ENCODE measurements around the gene PLPP1.

The PLPP1 gene

GRCh38 chr5:55502759-55503158 lies 32.0 kb downstream of the PLPP1 start:
- no peak for DNase-seq

GRCh38 chr5:55498457-55498856 lies 36.3 kb downstream of the PLPP1 start:
- DNase-seq, result no peak

GRCh38 chr5:55497712-55498111 lies 37.1 kb downstream of the PLPP1 start:
- peak in 1 of 2 experiments; percentile 56 for DNase-seq

GRCh38 chr5:55495216-55495615 lies 39.5 kb downstream of the PLPP1 start:
- DNase-seq, result no peak

- DNase-seq, result no peak
Observed at GRCh38 chr5:55492449-55492848, 42.3 kb downstream of the PLPP1 start.

- DNase-seq, result no peak
Observed at GRCh38 chr5:55485073-55485472, 49.7 kb downstream of the PLPP1 start.

- DNase-seq, result no peak
Observed at GRCh38 chr5:55484531-55484930, 50.2 kb downstream of the PLPP1 start.

GRCh38 chr5:55483885-55484284 lies 50.9 kb downstream of the PLPP1 start:
- DNase-seq, result no peak

GRCh38 chr5:55481293-55481855 lies 53.4 kb downstream of the PLPP1 start:
- DNase-seq, result peak; percentile 78 to 90

GRCh38 chr5:55480781-55481180 lies 54.0 kb downstream of the PLPP1 start:
- no peak for DNase-seq

GRCh38 chr5:55472642-55473041 lies 62.1 kb downstream of the PLPP1 start:
- no peak for DNase-seq

GRCh38 chr5:55471468-55471867 lies 63.3 kb downstream of the PLPP1 start:
- DNase-seq, result no peak

- DNase-seq, result no peak
Observed at GRCh38 chr5:55470282-55470681, 64.5 kb downstream of the PLPP1 start.

GRCh38 chr5:55469839-55470238 lies 64.9 kb downstream of the PLPP1 start:
- DNase-seq, result no peak

GRCh38 chr5:55467862-55468551 lies 66.8 kb downstream of the PLPP1 start:
- DNase-seq, result no peak

- no peak for DNase-seq
Observed at GRCh38 chr5:55463613-55464012, 71.2 kb downstream of the PLPP1 start.

- DNase-seq, result no peak
Observed at GRCh38 chr5:55459572-55459971, 75.2 kb downstream of the PLPP1 start.

- DNase-seq, result no peak
Observed at GRCh38 chr5:55456216-55456895, 78.4 kb downstream of the PLPP1 start.

GRCh38 chr5:55454282-55454681 lies 80.5 kb downstream of the PLPP1 start:
- DNase-seq, result no peak

GRCh38 chr5:55453211-55453610 lies 81.6 kb downstream of the PLPP1 start:
- no peak for DNase-seq

- no peak for DNase-seq
Observed at GRCh38 chr5:55451976-55452375, 82.8 kb downstream of the PLPP1 start.

GRCh38 chr5:55450050-55450765 lies 84.6 kb downstream of the PLPP1 start:
- no peak for DNase-seq

- no peak for DNase-seq
Observed at GRCh38 chr5:55446640-55447351, 88.0 kb downstream of the PLPP1 start.

Measured in NCI-H524 (cell line).